ENCODE results near the gene FRMD4B. TPM values are rescaled to one million over a fixed set of nuclear protein-coding genes. Genes with fewer than 3 reads are reported as not detected.
"Not testable (repeated sequence)": the region's sequence is repeated elsewhere in the genome, so short reads cannot be mapped to it uniquely, and the experiment has no call there.

The FRMD4B gene
- total and polyA plus RNA-seq, 4 donors, result 40.9 to 66.7 (median 49.4) TPM

- peaks cover 6% of the 10 kb centered on the region for H3K4me1 ChIP-seq (ENCODE audit: control insufficient read depth, insufficient read depth, low read length)
- no CpG with 5 or more reads among the region's 3 CpGs for WGBS (ENCODE audit: insufficient coverage)
- H3K27ac ChIP-seq (ENCODE audit: low read depth, low read length), result no peak overlapping the region
- no peak for DNase-seq (ENCODE audit: low read depth in 4 of 6, low spot score in 6 of 6)
- no peaks in the 10 kb centered on the region for H3K9me3 ChIP-seq (ENCODE audit: control insufficient read depth, insufficient read depth, low read length)
- H3K27me3 ChIP-seq (ENCODE audit: control insufficient read depth, insufficient read depth, low read length), result no peaks in the 10 kb centered on the region
- H3K4me3 ChIP-seq (ENCODE audit: low read depth, low read length), result no peak overlapping the region
- H3K36me3 ChIP-seq (ENCODE audit: control insufficient read depth, insufficient read depth, low read length), result peaks cover 6% of the 10 kb centered on the region
These were observed 150.0 kb downstream of the FRMD4B start for GRCh38 chr3:69235882-69236281.

GRCh38 chr3:69235227-69235626 lies 150.7 kb downstream of the FRMD4B start:
- WGBS (ENCODE audit: insufficient coverage), result no CpG with 5 or more reads among the region's 4 CpGs
- H3K27me3 ChIP-seq (ENCODE audit: control insufficient read depth, insufficient read depth, low read length); H3K4me1 ChIP-seq (ENCODE audit: control insufficient read depth, insufficient read depth, low read length); H3K9me3 ChIP-seq (ENCODE audit: control insufficient read depth, insufficient read depth, low read length); H3K36me3 ChIP-seq (ENCODE audit: control insufficient read depth, insufficient read depth, low read length); DNase-seq (ENCODE audit: low read depth in 4 of 6, low spot score in 6 of 6); H3K4me3 ChIP-seq (ENCODE audit: low read depth, low read length); H3K27ac ChIP-seq (ENCODE audit: low read depth, low read length): not testable (repeated sequence)

GRCh38 chr3:69232482-69232881 lies 153.4 kb downstream of the FRMD4B start:
- Histone ChIP-seq H3K27me3 (ENCODE audit: control insufficient read depth, insufficient read depth, low read length) (no peaks in the 10 kb centered on the region), H3K4me3 (ENCODE audit: low read depth, low read length) (no peak overlapping the region), H3K36me3 (ENCODE audit: control insufficient read depth, insufficient read depth, low read length) (peaks cover 3% of the 10 kb centered on the region), H3K4me1 (ENCODE audit: control insufficient read depth, insufficient read depth, low read length) (peaks cover 4% of the 10 kb centered on the region), H3K27ac (ENCODE audit: low read depth, low read length) (no peak overlapping the region), H3K9me3 (ENCODE audit: control insufficient read depth, insufficient read depth, low read length) (no peaks in the 10 kb centered on the region)
- peak in 1 of 6 donors; percentile 13 for DNase-seq (ENCODE audit: low read depth in 4 of 6, low spot score in 6 of 6)
- 44% methylated on average over 1 of the region's 2 CpGs for WGBS (ENCODE audit: insufficient coverage)

- WGBS (ENCODE audit: insufficient coverage), result 57% methylated on average over 4 of the region's 6 CpGs
- no peak overlapping the region for H3K4me3 ChIP-seq (ENCODE audit: low read depth, low read length)
These were observed 153.9 kb downstream of the FRMD4B start for GRCh38 chr3:69231929-69232440.

GRCh38 chr3:69226071-69226470 lies 159.8 kb downstream of the FRMD4B start:
- Histone ChIP-seq H3K9me3 (ENCODE audit: control insufficient read depth, insufficient read depth, low read length) (no peaks in the 10 kb centered on the region), H3K27ac (ENCODE audit: low read depth, low read length) (no peak overlapping the region), H3K4me3 (ENCODE audit: low read depth, low read length) (no peak overlapping the region), H3K36me3 (ENCODE audit: control insufficient read depth, insufficient read depth, low read length) (peaks cover 11% of the 10 kb centered on the region), H3K4me1 (ENCODE audit: control insufficient read depth, insufficient read depth, low read length) (no peaks in the 10 kb centered on the region), H3K27me3 (ENCODE audit: control insufficient read depth, insufficient read depth, low read length) (no peaks in the 10 kb centered on the region)
- DNase-seq (ENCODE audit: low read depth in 4 of 6, low spot score in 6 of 6), result no peak
- WGBS (ENCODE audit: insufficient coverage), result no CpG with 5 or more reads among the region's 1 CpG

More at GRCh38 chr3:69231929-69232440, 153.9 kb downstream of the FRMD4B start:
- no peak overlapping the region for H3K27ac ChIP-seq (ENCODE audit: low read depth, low read length)
- H3K36me3 ChIP-seq (ENCODE audit: control insufficient read depth, insufficient read depth, low read length), result peaks cover 3% of the 10 kb centered on the region
- H3K4me1 ChIP-seq (ENCODE audit: control insufficient read depth, insufficient read depth, low read length), result peaks cover 4% of the 10 kb centered on the region
- peak in 1 of 6 donors; percentile 15 for DNase-seq (ENCODE audit: low read depth in 4 of 6, low spot score in 6 of 6)
- H3K27me3 ChIP-seq (ENCODE audit: control insufficient read depth, insufficient read depth, low read length), result no peaks in the 10 kb centered on the region
- no peaks in the 10 kb centered on the region for H3K9me3 ChIP-seq (ENCODE audit: control insufficient read depth, insufficient read depth, low read length)

- no CpG with 5 or more reads among the region's 7 CpGs for WGBS (ENCODE audit: insufficient coverage)
- Histone ChIP-seq H3K36me3 (ENCODE audit: control insufficient read depth, insufficient read depth, low read length) (peaks cover 19% of the 10 kb centered on the region), H3K27ac (ENCODE audit: low read depth, low read length) (no peak overlapping the region), H3K27me3 (ENCODE audit: control insufficient read depth, insufficient read depth, low read length) (no peaks in the 10 kb centered on the region), H3K4me3 (ENCODE audit: low read depth, low read length) (no peak overlapping the region), H3K9me3 (ENCODE audit: control insufficient read depth, insufficient read depth, low read length) (no peaks in the 10 kb centered on the region), H3K4me1 (ENCODE audit: control insufficient read depth, insufficient read depth, low read length) (no peaks in the 10 kb centered on the region)
- no peak for DNase-seq (ENCODE audit: low read depth in 4 of 6, low spot score in 6 of 6)
These were observed 166.7 kb downstream of the FRMD4B start for GRCh38 chr3:69219101-69219708.

GRCh38 chr3:69218079-69218478 lies 167.8 kb downstream of the FRMD4B start:
- Histone ChIP-seq H3K4me3 (ENCODE audit: low read depth, low read length) (no peak overlapping the region), H3K4me1 (ENCODE audit: control insufficient read depth, insufficient read depth, low read length) (no peaks in the 10 kb centered on the region), H3K9me3 (ENCODE audit: control insufficient read depth, insufficient read depth, low read length) (no peaks in the 10 kb centered on the region), H3K27ac (ENCODE audit: low read depth, low read length) (no peak overlapping the region), H3K36me3 (ENCODE audit: control insufficient read depth, insufficient read depth, low read length) (peaks cover 19% of the 10 kb centered on the region), H3K27me3 (ENCODE audit: control insufficient read depth, insufficient read depth, low read length) (no peaks in the 10 kb centered on the region)
- WGBS (ENCODE audit: insufficient coverage), result no CpG with 5 or more reads among the region's 6 CpGs
- DNase-seq (ENCODE audit: low read depth in 4 of 6, low spot score in 6 of 6), result no peak

GRCh38 chr3:69216981-69217380 lies 168.9 kb downstream of the FRMD4B start:
- peaks cover 13% of the 10 kb centered on the region for H3K36me3 ChIP-seq (ENCODE audit: control insufficient read depth, insufficient read depth, low read length)
- H3K27me3 ChIP-seq (ENCODE audit: control insufficient read depth, insufficient read depth, low read length), result no peaks in the 10 kb centered on the region
- no peaks in the 10 kb centered on the region for H3K9me3 ChIP-seq (ENCODE audit: control insufficient read depth, insufficient read depth, low read length)
- H3K27ac ChIP-seq (ENCODE audit: low read depth, low read length), result no peak overlapping the region
- DNase-seq (ENCODE audit: low read depth in 4 of 6, low spot score in 6 of 6), result no peak
- WGBS (ENCODE audit: insufficient coverage), result no CpG with 5 or more reads among the region's 5 CpGs
- no peak overlapping the region for H3K4me3 ChIP-seq (ENCODE audit: low read depth, low read length)
- H3K4me1 ChIP-seq (ENCODE audit: control insufficient read depth, insufficient read depth, low read length), result no peaks in the 10 kb centered on the region

- Histone ChIP-seq H3K27ac (ENCODE audit: low read depth, low read length) (no peak overlapping the region), H3K27me3 (ENCODE audit: control insufficient read depth, insufficient read depth, low read length) (no peaks in the 10 kb centered on the region), H3K4me1 (ENCODE audit: control insufficient read depth, insufficient read depth, low read length) (no peaks in the 10 kb centered on the region), H3K9me3 (ENCODE audit: control insufficient read depth, insufficient read depth, low read length) (no peaks in the 10 kb centered on the region), H3K36me3 (ENCODE audit: control insufficient read depth, insufficient read depth, low read length) (peaks cover 10% of the 10 kb centered on the region), H3K4me3 (ENCODE audit: low read depth, low read length) (no peak overlapping the region)
- DNase-seq (ENCODE audit: low read depth in 4 of 6, low spot score in 6 of 6), result no peak
- 65% methylated on average over 3 of the region's 3 CpGs for WGBS (ENCODE audit: insufficient coverage)
These were observed 171.6 kb downstream of the FRMD4B start for GRCh38 chr3:69214241-69214640.

- whole genome bisulfite sequencing (ENCODE audit: insufficient coverage), result 100% methylated on average over 1 of the region's 3 CpGs
- Histone ChIP-seq H3K27ac (ENCODE audit: low read depth, low read length) (no peak overlapping the region), H3K36me3 (ENCODE audit: control insufficient read depth, insufficient read depth, low read length) (peaks cover 14% of the 10 kb centered on the region), H3K9me3 (ENCODE audit: control insufficient read depth, insufficient read depth, low read length) (no peaks in the 10 kb centered on the region), H3K4me3 (ENCODE audit: low read depth, low read length) (no peak overlapping the region), H3K4me1 (ENCODE audit: control insufficient read depth, insufficient read depth, low read length) (no peaks in the 10 kb centered on the region), H3K27me3 (ENCODE audit: control insufficient read depth, insufficient read depth, low read length) (no peaks in the 10 kb centered on the region)
- DNase-seq (ENCODE audit: low read depth in 4 of 6, low spot score in 6 of 6), result peak in 1 of 6 donors; percentile 39
These were observed 173.3 kb downstream of the FRMD4B start for GRCh38 chr3:69212411-69213160.

All from spinal cord (tissue), 10 donors.